Trophoblast cell (in vitro differentiated cells and primary cell): Measurements from ENCODE around the gene ARHGAP6.

Source experiments
- DNase-seq, 2 donors: peaks; one replicate each; pipeline ENCODE4 v3.0.0-alpha.2; 2016
- H2AFZ ChIP-seq: 2 replicates; pipeline ENCODE4 v1.6.1; 2013; ENCODE audit warnings: low read length, moderate library complexity, mild to moderate bottlenecking; ENCODE audit not compliant: insufficient read depth, poor library complexity
- H2AK5ac ChIP-seq: 2 replicates; pipeline ENCODE4 v1.6.1; 2013; ENCODE audit warnings: mild to moderate bottlenecking, low read length
- H2BK120ac ChIP-seq: 2 replicates; pipeline ENCODE4 v1.6.1; 2013; ENCODE audit warnings: low read length, mild to moderate bottlenecking, moderate library complexity; ENCODE audit not compliant: insufficient read depth, poor library complexity
- H2BK12ac ChIP-seq: 2 replicates; pipeline ENCODE4 v1.6.1; 2013; ENCODE audit warnings: mild to moderate bottlenecking, low read length, moderate library complexity
- H2BK5ac ChIP-seq: 2 replicates; pipeline ENCODE4 v1.6.1; 2013; ENCODE audit warnings: low read length, low read depth, moderate library complexity, mild to moderate bottlenecking; ENCODE audit not compliant: poor library complexity
- H3K14ac ChIP-seq: 2 replicates; pipeline ENCODE4 v1.6.1; 2013; ENCODE audit warnings: mild to moderate bottlenecking, low read length
- H3K18ac ChIP-seq: 2 replicates; pipeline ENCODE4 v1.6.1; 2013; ENCODE audit warnings: mild to moderate bottlenecking, low read length
- H3K23ac ChIP-seq: 2 replicates; pipeline ENCODE4 v1.6.1; 2013; ENCODE audit warnings: low read length
- H3K27ac ChIP-seq: 2 replicates; pipeline ENCODE4 v1.5.1; 2013; ENCODE audit warnings: low read depth, mild to moderate bottlenecking, inconsistent platforms, low read length, moderate library complexity
- H3K27me3 ChIP-seq: 2 replicates; pipeline ENCODE4 v1.6.1; 2013; ENCODE audit warnings: inconsistent platforms, mild to moderate bottlenecking, low read length, moderate library complexity; ENCODE audit not compliant: insufficient read depth
- H3K36me3 ChIP-seq, 2 experiments: 1 replicate in 1 of 2; 2 replicates in 1 of 2; pipeline ENCODE4 v1.6.1; 2013; ENCODE audit warnings: low read length in 2 of 2, mild to moderate bottlenecking in 2 of 2, moderate library complexity in 1 of 2; ENCODE audit not compliant: insufficient read depth in 2 of 2, control insufficient read depth in 1 of 2
- H3K4ac ChIP-seq: 2 replicates; pipeline ENCODE4 v1.6.1; 2013; ENCODE audit warnings: low read depth, mild to moderate bottlenecking, low read length, moderate library complexity
- H3K4me1 ChIP-seq, 2 experiments: 1 replicate in 1 of 2; 2 replicates in 1 of 2; pipeline ENCODE4 v1.6.1; 2013; ENCODE audit warnings: low read length in 2 of 2, mild to moderate bottlenecking in 2 of 2, moderate library complexity in 1 of 2; ENCODE audit not compliant: insufficient read depth in 2 of 2, control insufficient read depth in 1 of 2
- H3K4me2 ChIP-seq: 2 replicates; pipeline ENCODE4 v1.6.1; 2013; ENCODE audit warnings: inconsistent platforms, mild to moderate bottlenecking, low read length, moderate library complexity
- H3K4me3 ChIP-seq: 2 replicates; pipeline ENCODE4 v1.5.1; 2013; ENCODE audit warnings: mild to moderate bottlenecking, low read depth, low read length, inconsistent platforms
- H3K79me1 ChIP-seq: one replicate; pipeline ENCODE4 v1.6.1; 2013; ENCODE audit warnings: low read length
- H3K79me2 ChIP-seq: 2 replicates; pipeline ENCODE4 v1.6.1; 2013; ENCODE audit warnings: low read length, mild to moderate bottlenecking; ENCODE audit not compliant: control insufficient read depth, insufficient read depth, poor library complexity
- H3K9ac ChIP-seq: 2 replicates; pipeline ENCODE4 v1.6.1; 2013; ENCODE audit warnings: mild to moderate bottlenecking, low read length
- H3K9me3 ChIP-seq: 2 replicates; pipeline ENCODE4 v1.6.1; 2013; ENCODE audit warnings: low read depth, mild to moderate bottlenecking, control low read depth, inconsistent platforms, low read length; ENCODE audit not compliant: insufficient read depth
- H4K12ac ChIP-seq: 2 replicates; pipeline ENCODE4 v1.6.1; 2013; ENCODE audit warnings: low read depth, mild to moderate bottlenecking, low read length, moderate library complexity
- H4K8ac ChIP-seq: 2 replicates; pipeline ENCODE4 v1.6.1; 2013; ENCODE audit warnings: low read depth, mild to moderate bottlenecking, low read length, moderate library complexity
- H4K91ac ChIP-seq: one replicate; pipeline ENCODE4 v1.6.1; 2013; ENCODE audit warnings: low read depth, mild to moderate bottlenecking, low read length, moderate library complexity
- WGBS: extraction: QIAGEN DNeasy Blood & Tissue Kit; methylation state at CpG from one replicate; pipeline ENCODE4 v1.1.7; 2013; ENCODE audit warnings: missing lambda C conversion rate; ENCODE audit not compliant: insufficient read length, insufficient coverage; ENCODE audit errors: extremely low coverage; 5-methylcytosine and 5-hydroxymethylcytosine counted together

Gene ARHGAP6

GRCh38 chrX:11130136-11130535 is 535.6 kb downstream of the ARHGAP6 start:
- Histone ChIP-seq H2BK5ac (no peak overlapping the region), H3K4ac (no peak overlapping the region), H3K18ac (no peak overlapping the region), H2AFZ (no peak overlapping the region), H3K4me2 (no peak overlapping the region), H3K27me3 (no peaks in the 10 kb centered on the region), H3K4me1 (no peaks in the 10 kb centered on the region), H3K9ac (no peak overlapping the region), H3K36me3 (no peaks in the 10 kb centered on the region), H3K27ac (no peak overlapping the region), H3K14ac (no peak overlapping the region), H4K8ac (no peak overlapping the region), H3K4me3 (no peak overlapping the region), H4K12ac (no peak overlapping the region), H4K91ac (no peak overlapping the region), H2BK12ac (no peak overlapping the region), H3K23ac (no peak overlapping the region), H2AK5ac (no peak overlapping the region), H3K9me3 (no peaks in the 10 kb centered on the region), H3K79me2 (no peaks in the 10 kb centered on the region), H2BK120ac (no peak overlapping the region), H3K79me1 (no peaks in the 10 kb centered on the region)
- no peak for DNase-seq
- WGBS: no CpG with 5 or more reads among the region's 3 CpGs

GRCh38 chrX:11129534-11130105 is 536.1 kb downstream of the ARHGAP6 start:
- Histone ChIP-seq H3K4me1 (no peaks in the 10 kb centered on the region), H3K9me3 (no peaks in the 10 kb centered on the region), H2AK5ac (no peak overlapping the region), H3K79me2 (no peaks in the 10 kb centered on the region), H3K4ac (no peak overlapping the region), H3K23ac (no peak overlapping the region), H3K36me3 (no peaks in the 10 kb centered on the region), H4K12ac (no peak overlapping the region), H3K4me3 (no peak overlapping the region), H4K8ac (no peak overlapping the region), H2BK5ac (no peak overlapping the region), H2BK120ac (no peak overlapping the region), H3K9ac (no peak overlapping the region), H2BK12ac (no peak overlapping the region), H2AFZ (no peak overlapping the region), H3K27ac (no peak overlapping the region), H4K91ac (no peak overlapping the region), H3K14ac (no peak overlapping the region), H3K79me1 (no peaks in the 10 kb centered on the region), H3K4me2 (no peak overlapping the region), H3K18ac (no peak overlapping the region), H3K27me3 (no peaks in the 10 kb centered on the region)
- no CpG with 5 or more reads among the region's 5 CpGs for WGBS
- DNase-seq: no peak

- Histone ChIP-seq H3K4me3 (no peak overlapping the region), H2AK5ac (no peak overlapping the region), H4K91ac (no peak overlapping the region), H2AFZ (no peak overlapping the region), H3K27me3 (no peaks in the 10 kb centered on the region), H3K4ac (no peak overlapping the region), H3K18ac (no peak overlapping the region), H3K23ac (no peak overlapping the region), H3K27ac (no peak overlapping the region), H3K36me3 (peaks cover 4 to 10% of the 10 kb centered on the region in 2 experiments), H3K9me3 (no peaks in the 10 kb centered on the region), H2BK5ac (no peak overlapping the region), H3K4me1 (no peaks in the 10 kb centered on the region), H3K9ac (no peak overlapping the region), H2BK12ac (no peak overlapping the region), H4K12ac (no peak overlapping the region), H2BK120ac (no peak overlapping the region), H3K14ac (no peak overlapping the region), H3K4me2 (no peak overlapping the region), H3K79me1 (no peaks in the 10 kb centered on the region), H3K79me2 (no peaks in the 10 kb centered on the region), H4K8ac (no peak overlapping the region)
- DNase-seq: no peak
- no CpG with 5 or more reads among the region's 5 CpGs for WGBS
These were observed 540.7 kb downstream of the ARHGAP6 start for GRCh38 chrX:11125060-11125459.

GRCh38 chrX:11124112-11124511 is 541.6 kb downstream of the ARHGAP6 start:
- Histone ChIP-seq H3K4me2 (no peak overlapping the region), H3K9ac (no peak overlapping the region), H2AFZ (no peak overlapping the region), H3K79me2 (no peaks in the 10 kb centered on the region), H3K4me3 (no peak overlapping the region), H4K12ac (no peak overlapping the region), H4K91ac (no peak overlapping the region), H2AK5ac (no peak overlapping the region), H3K18ac (no peak overlapping the region), H3K4me1 (no peaks in the 10 kb centered on the region), H3K79me1 (no peaks in the 10 kb centered on the region), H3K9me3 (no peaks in the 10 kb centered on the region), H3K23ac (no peak overlapping the region), H4K8ac (no peak overlapping the region), H2BK5ac (no peak overlapping the region), H2BK120ac (no peak overlapping the region), H3K4ac (no peak overlapping the region), H3K14ac (no peak overlapping the region), H2BK12ac (no peak overlapping the region), H3K36me3 (peaks cover 10 to 16% of the 10 kb centered on the region in 2 experiments), H3K27ac (no peak overlapping the region), H3K27me3 (no peaks in the 10 kb centered on the region)
- no peak for DNase-seq
- no CpG with 5 or more reads among the region's 2 CpGs for WGBS
